Inferior parietal cortex (tissue), 1 donor: Measurements from ENCODE around the gene ARHGAP26.

Source experiments
- DNase-seq: peaks from one replicate; pipeline ENCODE4 v3.0.0-alpha.2; 2016; ENCODE audit errors: extremely low spot score

Gene ARHGAP26

GRCh38 chr5:143271431-143271830 is 501.3 kb downstream of the ARHGAP26 start:
- DNase-seq: no peak

- no peak for DNase-seq
Observed at GRCh38 chr5:143274952-143275351, 504.8 kb downstream of the ARHGAP26 start.

GRCh38 chr5:143275512-143276363 is 505.6 kb downstream of the ARHGAP26 start:
- DNase-seq: no peak

- no peak for DNase-seq
Observed at GRCh38 chr5:143277536-143277935, 507.4 kb downstream of the ARHGAP26 start.
